Naive B cell (primary cell): ENCODE results near the gene RABEPK. TPM values are rescaled to one million over a fixed set of nuclear protein-coding genes. Genes with fewer than 3 reads are reported as not detected.
"Not testable (repeated sequence)": the region's sequence is repeated elsewhere in the genome, so short reads cannot be mapped to it uniquely, and the experiment has no call there.

Source experiments
- ATAC-seq, 2 donors: fragments of 150-1000 bp; cut with Tn5 transposase; 2 replicates each; pipeline ENCODE4 v1.10.0; 2021; ENCODE audit warnings: low read depth in 2 of 2, mild to moderate bottlenecking in 2 of 2, moderate library complexity in 2 of 2
- DNase-seq: peaks from one replicate; pipeline ENCODE4 v3.0.0; 2022
- H3K27ac Mint-ChIP-seq, 6 donors: one replicate each; pipeline ENCODE4 v1.8.0; 2020 to 2022; ENCODE audit warnings: mild to moderate bottlenecking in 6 of 6, mixed read lengths in 6 of 6, moderate library complexity in 5 of 6, inconsistent platforms in 2 of 6
- H3K27me3 Mint-ChIP-seq, 3 donors: one replicate each; pipeline ENCODE4 v1.8.0; 2021 to 2022; ENCODE audit warnings: mixed read lengths in 3 of 3, mild to moderate bottlenecking in 1 of 3
- H3K36me3 Mint-ChIP-seq, 2 donors: one replicate each; pipeline ENCODE4 v1.8.0; 2020 to 2022; ENCODE audit warnings: mixed read lengths in 2 of 2, inconsistent platforms in 1 of 2, mild to moderate bottlenecking in 1 of 2
- H3K4me1 Mint-ChIP-seq, 3 donors: one replicate each; pipeline ENCODE4 v1.8.0; 2020 to 2022; ENCODE audit warnings: mixed read lengths in 3 of 3, inconsistent platforms in 1 of 3, mild to moderate bottlenecking in 1 of 3, moderate library complexity in 1 of 3
- H3K4me3 Mint-ChIP-seq, 8 donors: one replicate each; pipeline ENCODE4 v1.8.0; 2020 to 2022; ENCODE audit warnings: mild to moderate bottlenecking in 8 of 8, mixed read lengths in 8 of 8, moderate library complexity in 8 of 8, inconsistent platforms in 2 of 8
- H3K9me3 Mint-ChIP-seq, 7 donors: one replicate each; pipeline ENCODE4 v1.8.0; 2020 to 2022; ENCODE audit warnings: mixed read lengths in 7 of 7, mild to moderate bottlenecking in 5 of 7, inconsistent platforms in 2 of 7, moderate library complexity in 1 of 7
- polyA plus RNA-seq, 6 donors: library from polyadenylated mRNA; unstranded; fragments of 300-500 nt; fragmentation: Illumina TruSeq; gene quantifications; one replicate each; pipeline ENCODE4 v1.2.3, GENCODE V29; 2021; ENCODE audit warnings: low read depth in 6 of 6

RABEPK gene
- polyA plus RNA-seq, 6 donors from 2014 or later: 6.8 to 18.6 (median 14.1) TPM

DNA sequence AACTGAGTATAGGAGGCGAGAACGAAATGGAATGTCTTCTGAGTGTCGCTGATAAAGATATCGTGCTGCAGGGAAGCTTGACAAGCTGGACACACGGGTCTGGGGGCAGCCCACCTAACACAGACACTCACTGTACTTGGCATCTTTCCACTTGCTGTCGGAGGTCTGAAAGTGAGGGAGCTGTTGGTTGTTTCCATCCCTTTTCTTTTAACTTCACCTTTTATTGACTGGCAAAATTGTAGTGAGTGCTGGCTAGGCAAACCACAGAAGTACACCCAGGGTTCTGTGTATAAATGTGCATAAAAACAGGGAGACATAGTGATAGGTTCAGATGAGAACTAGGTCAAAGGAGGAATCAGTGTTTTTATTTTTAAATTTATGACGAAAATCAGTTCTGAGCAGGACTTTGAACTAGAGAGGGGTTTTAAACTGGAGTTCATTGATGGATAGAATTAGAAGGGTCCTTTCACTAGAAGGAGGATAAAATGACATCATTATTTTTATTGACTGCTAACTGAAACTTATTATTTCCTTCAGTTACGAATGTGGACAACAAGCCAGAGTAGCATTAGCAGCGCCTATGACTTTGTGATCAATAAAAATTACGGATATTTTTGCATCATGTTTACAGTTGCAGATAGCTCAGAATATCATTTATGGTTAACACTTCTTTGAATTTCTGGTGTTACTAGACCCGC lies 62.1 kb downstream of the RABEPK start:
- H3K27ac Mint-ChIP-seq: peak overlapping the region; percentile 90 to 100 (median 95)
- no peak for ATAC-seq
- peaks cover 0 to 13% (median 9%) of the 10 kb centered on the region in 7 donors for H3K9me3 Mint-ChIP-seq
- peak overlapping the region; percentile 88 to 99 (median 97) for H3K4me3 Mint-ChIP-seq
- peak; percentile 3 for DNase-seq
- H3K4me1 Mint-ChIP-seq: peaks cover 22 to 48% (median 40%) of the 10 kb centered on the region in 3 donors
- H3K36me3 Mint-ChIP-seq: no peaks in the 10 kb centered on the region
- no peaks in the 10 kb centered on the region for H3K27me3 Mint-ChIP-seq

DNA sequence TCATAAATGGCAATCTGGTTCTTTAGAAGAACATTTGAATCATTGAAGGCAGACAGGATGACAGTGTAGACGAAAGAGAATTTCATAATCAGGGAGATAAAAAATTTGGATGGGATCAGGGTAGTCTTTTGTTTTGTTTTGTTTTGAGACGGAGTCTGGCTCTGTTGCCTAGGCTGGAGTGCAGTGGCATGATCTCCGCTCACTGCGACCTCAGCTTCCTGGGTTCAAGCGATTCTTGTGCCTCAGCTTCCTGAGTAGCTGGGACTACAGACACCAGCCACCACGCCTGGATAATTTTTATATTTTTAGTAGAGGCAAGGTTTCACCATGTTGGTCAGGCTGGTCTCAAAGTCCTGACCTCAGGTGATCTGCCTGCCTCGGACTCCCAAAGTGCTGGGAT lies 63.7 kb downstream of the RABEPK start:
- not testable (repeated sequence) for DNase-seq, ATAC-seq, H3K36me3 Mint-ChIP-seq, H3K27me3 Mint-ChIP-seq
- H3K4me1 Mint-ChIP-seq: peaks cover 22 to 60% (median 50%) of the 10 kb centered on the region in 3 donors
- peak overlapping the region in 7 of 8 donors; percentile 12 to 98 (median 69) for H3K4me3 Mint-ChIP-seq
- H3K27ac Mint-ChIP-seq: peak overlapping the region; percentile 10 to 85 (median 76)
- H3K9me3 Mint-ChIP-seq: peaks cover 0 to 13% (median 9%) of the 10 kb centered on the region in 7 donors

DNA sequence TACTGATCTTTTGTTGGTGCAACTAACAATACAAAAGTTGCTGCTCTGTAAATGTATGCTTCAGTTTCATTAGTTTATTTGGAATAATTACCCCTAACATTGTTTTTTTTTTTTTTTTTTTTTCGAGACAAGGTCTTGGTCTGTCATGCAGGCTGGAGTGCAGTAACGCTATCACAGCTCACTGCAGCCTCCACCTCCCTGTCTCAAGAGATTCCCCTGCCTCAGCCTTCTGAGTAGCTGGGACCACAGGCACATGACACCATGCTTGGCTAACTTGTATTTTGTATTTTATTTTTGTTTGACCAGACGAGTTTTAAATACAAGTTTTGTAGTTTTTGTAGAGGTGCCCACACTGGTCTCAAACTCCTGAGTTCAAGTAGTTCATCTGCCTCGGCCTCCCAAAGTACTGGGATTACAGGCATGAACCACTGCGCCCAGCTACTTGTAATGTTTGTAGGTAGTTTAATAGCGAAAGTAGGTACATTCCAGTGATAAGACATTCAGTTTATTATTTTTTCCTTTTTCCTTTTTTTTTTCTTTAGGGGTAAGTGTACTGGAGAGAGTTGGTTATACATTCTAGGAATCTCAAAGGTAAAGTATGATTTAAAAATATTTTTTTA lies 68.2 kb downstream of the RABEPK start:
- H3K4me1 Mint-ChIP-seq: peaks cover 12 to 52% (median 38%) of the 10 kb centered on the region in 3 donors
- no peaks in the 10 kb centered on the region for H3K36me3 Mint-ChIP-seq
- no peaks in the 10 kb centered on the region for H3K9me3 Mint-ChIP-seq
- ATAC-seq (peak in 1 of 2 donors; percentile 42), DNase-seq (no peak)
- no peaks in the 10 kb centered on the region for H3K27me3 Mint-ChIP-seq
- peak overlapping the region in 2 of 8 donors; percentile 9 to 33 for H3K4me3 Mint-ChIP-seq
- H3K27ac Mint-ChIP-seq: peak overlapping the region in 5 of 6 donors; percentile 47 to 90 (median 57)

DNA sequence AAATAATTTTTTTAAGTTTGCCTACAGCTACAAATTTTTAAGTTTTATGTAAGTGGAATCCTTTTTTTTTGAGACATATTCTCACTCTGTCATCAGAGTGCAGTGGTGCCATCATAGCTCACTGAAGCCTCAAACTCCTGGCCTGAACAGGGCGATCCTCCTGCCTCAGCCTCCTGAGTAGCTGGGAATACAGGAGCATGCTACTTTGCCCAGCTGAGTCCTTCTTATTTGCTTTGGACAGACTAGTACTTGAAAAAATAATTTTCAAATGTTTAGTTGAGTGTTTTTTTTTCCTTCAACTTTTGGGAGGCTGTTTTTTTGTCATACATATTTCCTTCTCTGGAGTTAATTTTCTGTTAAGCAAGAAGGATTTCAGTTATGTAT lies 68.7 kb downstream of the RABEPK start:
- H3K27ac Mint-ChIP-seq: peak overlapping the region in 3 of 6 donors; percentile 28 to 56 (median 42)
- DNase-seq (no peak), ATAC-seq (no peak)
- no peaks in the 10 kb centered on the region for H3K9me3 Mint-ChIP-seq
- no peaks in the 10 kb centered on the region for H3K27me3 Mint-ChIP-seq
- peaks cover 9 to 47% (median 35%) of the 10 kb centered on the region in 3 donors for H3K4me1 Mint-ChIP-seq
- H3K36me3 Mint-ChIP-seq: no peaks in the 10 kb centered on the region
- no peak overlapping the region for H3K4me3 Mint-ChIP-seq

DNA sequence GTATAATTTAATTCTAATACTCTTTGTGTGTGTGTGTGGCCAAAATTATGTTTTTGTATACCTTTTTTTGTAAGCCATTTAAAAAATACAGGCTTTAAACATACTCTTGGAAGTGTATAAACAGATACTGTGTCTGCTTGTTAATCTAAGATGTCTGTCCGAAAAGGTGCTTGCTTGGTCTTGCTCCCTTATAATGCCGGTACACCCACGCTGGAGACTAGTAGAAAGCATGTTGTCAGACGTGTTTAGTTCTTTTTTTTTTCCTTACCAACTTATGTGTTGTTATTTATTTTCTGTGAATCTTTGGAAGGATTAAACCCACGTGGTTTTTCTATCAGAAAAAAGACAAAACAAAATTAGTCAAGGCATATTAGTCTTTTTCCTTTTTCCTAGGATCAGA lies 70.7 kb downstream of the RABEPK start:
- no peak overlapping the region for H3K27ac Mint-ChIP-seq
- no peak overlapping the region for H3K4me3 Mint-ChIP-seq
- no peaks in the 10 kb centered on the region for H3K27me3 Mint-ChIP-seq
- no peaks in the 10 kb centered on the region for H3K9me3 Mint-ChIP-seq
- no peaks in the 10 kb centered on the region for H3K36me3 Mint-ChIP-seq
- DNase-seq (no peak), ATAC-seq (no peak)
- peaks cover 0 to 36% (median 23%) of the 10 kb centered on the region in 3 donors for H3K4me1 Mint-ChIP-seq

DNA sequence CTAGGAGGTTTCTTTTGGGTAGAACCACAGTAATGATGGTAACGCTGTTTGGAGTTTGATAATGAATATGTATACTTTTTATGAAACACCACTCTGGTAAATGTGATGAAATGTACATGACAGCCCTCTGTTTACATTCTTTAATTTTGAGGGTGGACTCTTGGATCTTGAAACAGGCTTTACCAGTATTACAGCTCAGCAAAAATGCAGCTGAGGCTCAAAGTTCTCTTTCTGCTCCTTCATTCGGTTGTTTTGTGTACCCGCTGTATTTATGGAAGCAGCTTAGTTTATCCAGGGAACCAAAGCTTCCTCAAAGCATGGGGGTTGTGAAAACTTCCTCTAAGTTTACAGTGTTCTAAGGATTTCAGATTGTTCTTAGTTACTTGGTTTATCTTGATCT lies 72.4 kb downstream of the RABEPK start:
- DNase-seq (no peak), ATAC-seq (no peak)
- no peaks in the 10 kb centered on the region for H3K9me3 Mint-ChIP-seq
- peak overlapping the region in 1 of 6 donors; percentile 12 for H3K27ac Mint-ChIP-seq
- no peaks in the 10 kb centered on the region for H3K27me3 Mint-ChIP-seq
- peaks cover 0 to 5% of the 10 kb centered on the region in 2 donors for H3K36me3 Mint-ChIP-seq
- H3K4me1 Mint-ChIP-seq: peaks cover 5 to 31% (median 23%) of the 10 kb centered on the region in 3 donors
- no peak overlapping the region for H3K4me3 Mint-ChIP-seq

DNA sequence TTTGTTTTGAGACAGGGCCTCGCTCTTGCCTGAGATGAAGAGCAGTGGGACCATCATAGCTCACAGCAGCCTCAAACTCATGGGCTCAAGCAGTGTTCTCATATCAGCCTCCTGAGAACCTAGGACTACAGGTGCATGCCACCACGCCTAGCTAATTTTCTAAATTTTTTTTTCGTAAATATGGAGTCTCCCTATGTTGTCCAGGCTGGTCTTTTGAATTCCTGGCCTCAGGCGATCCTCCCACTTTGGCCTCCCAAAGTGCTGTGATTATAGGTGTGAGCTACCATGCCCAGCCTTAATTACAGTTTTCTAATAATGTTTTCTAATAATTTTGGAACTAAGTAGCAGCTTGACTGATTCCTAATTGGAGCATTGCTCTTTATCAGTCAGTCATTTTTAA lies 76.4 kb downstream of the RABEPK start:
- Mint-ChIP-seq H3K27ac (peak overlapping the region in 1 of 6 donors; percentile 36), H3K36me3 (peaks cover 0 to 5% of the 10 kb centered on the region in 2 donors), H3K9me3 (no peaks in the 10 kb centered on the region), H3K27me3 (no peaks in the 10 kb centered on the region), H3K4me3 (no peak overlapping the region), H3K4me1 (peaks cover 5 to 19% (median 12%) of the 10 kb centered on the region in 3 donors)
- DNase-seq: no peak
- ATAC-seq: no peak

DNA sequence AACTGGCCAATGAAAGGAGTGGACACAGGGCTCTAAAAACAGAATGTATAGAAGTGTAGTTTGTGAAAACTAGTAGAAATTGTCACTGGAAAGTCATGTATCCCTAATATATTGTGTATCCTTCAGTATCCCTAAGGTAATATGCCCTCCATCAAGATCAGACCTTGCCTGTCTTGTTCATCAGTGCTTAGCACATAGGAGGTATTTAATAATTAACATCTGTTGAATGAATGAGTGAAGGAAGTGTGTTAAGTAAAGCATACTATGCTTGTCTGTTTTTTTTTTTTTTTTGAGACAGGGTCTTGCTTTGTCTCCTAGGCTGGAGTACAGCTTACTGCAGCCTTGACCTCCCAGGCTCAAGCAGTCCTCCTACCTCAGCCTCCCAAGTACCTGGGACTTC lies 77.1 kb downstream of the RABEPK start:
- Mint-ChIP-seq H3K27ac (peak overlapping the region in 1 of 6 donors; percentile 42), H3K4me1 (peaks cover 5 to 14% (median 12%) of the 10 kb centered on the region in 3 donors), H3K36me3 (peaks cover 0 to 5% of the 10 kb centered on the region in 2 donors), H3K4me3 (no peak overlapping the region), H3K9me3 (no peaks in the 10 kb centered on the region), H3K27me3 (no peaks in the 10 kb centered on the region)
- no peak for ATAC-seq
- no peak for DNase-seq

DNA sequence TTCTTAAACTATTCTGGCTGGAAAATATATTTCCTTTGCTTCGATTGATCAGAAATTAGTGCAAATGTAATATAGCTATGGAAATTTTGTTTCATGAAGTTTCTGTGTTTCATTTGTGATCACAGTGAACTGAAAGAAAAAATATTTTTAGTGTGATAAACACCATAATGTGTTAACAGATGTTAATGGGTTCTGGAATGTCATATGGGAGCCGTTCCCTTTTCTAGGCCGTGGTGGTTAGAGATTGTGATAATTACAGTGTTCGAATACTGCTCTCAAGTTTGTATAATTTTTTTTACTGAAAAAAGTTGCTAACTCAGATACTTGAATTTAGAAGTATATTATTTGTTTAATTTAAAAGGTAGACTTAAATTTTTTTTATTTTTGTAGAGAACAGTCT lies 80.6 kb downstream of the RABEPK start:
- ATAC-seq (no peak), DNase-seq (no peak)
- no peaks in the 10 kb centered on the region for H3K27me3 Mint-ChIP-seq
- H3K4me1 Mint-ChIP-seq: peaks cover 0 to 6% (median 5%) of the 10 kb centered on the region in 3 donors
- no peak overlapping the region for H3K27ac Mint-ChIP-seq
- no peaks in the 10 kb centered on the region for H3K9me3 Mint-ChIP-seq
- H3K4me3 Mint-ChIP-seq: peak overlapping the region in 1 of 8 donors; percentile 6
- peaks cover 0 to 5% of the 10 kb centered on the region in 2 donors for H3K36me3 Mint-ChIP-seq

Other genes with a start within 250 kb of the RABEPK start
- 1 to 10 TPM; 1.8 to 8.3 (median 2.7) TPM for gene SCAI, start 57.0 kb upstream of the RABEPK start, polyA plus RNA-seq
- gene PPP6C, start 10.7 kb upstream of the RABEPK start, polyA plus RNA-seq: 10 to 100 TPM; 48.5 to 59.8 (median 56.6) TPM
- 100 to 1,000 TPM; 106 to 189 (median 126) TPM for gene HSPA5, start 40.8 kb downstream of the RABEPK start, polyA plus RNA-seq
- gene GAPVD1, start 61.3 kb downstream of the RABEPK start, polyA plus RNA-seq: 10 to 100 TPM; 28.4 to 64.9 (median 39.0) TPM